GM19395 (cell line): Measurements from ENCODE around the gene MUCL3.
"Not testable (repeated sequence)": the region's sequence is repeated elsewhere in the genome, so short reads cannot be mapped to it uniquely, and the experiment has no call there.

ENCODE experiments used
- ATAC-seq: cut with Tn5 transposase; IDR thresholded peaks from one replicate; pipeline ENCODE4 v1.9.1; 2021; ENCODE audit warnings: mild to moderate bottlenecking, moderate library complexity; ENCODE audit not compliant: unreplicated experiment

The MUCL3 gene

GRCh38 chr6:30912746-30913520, 27.8 kb upstream of the MUCL3 start:
- no peak for ATAC-seq

- ATAC-seq: no peak
Measured at GRCh38 chr6:30913721-30914075, 27.1 kb upstream of the MUCL3 start.

GRCh38 chr6:30914076-30914853, 26.5 kb upstream of the MUCL3 start, which contains the start of gene VARS2:
Gene VARS2, plus strand, starts transcription at chr6:30914238. Its CDS starts 599 bp downstream, at chr6:30914837.
- peak; percentile 80 for ATAC-seq

GRCh38 chr6:30914854-30915590, 25.8 kb upstream of the MUCL3 start:
- no peak for ATAC-seq

GRCh38 chr6:30915591-30915946, 25.2 kb upstream of the MUCL3 start:
- no peak for ATAC-seq

GRCh38 chr6:30917041-30917440, 23.7 kb upstream of the MUCL3 start:
- ATAC-seq: no peak

- no peak for ATAC-seq
Measured at GRCh38 chr6:30917487-30917886, 23.3 kb upstream of the MUCL3 start.

- no peak for ATAC-seq
Measured at GRCh38 chr6:30918670-30919069, 22.1 kb upstream of the MUCL3 start.

- ATAC-seq: no peak
Measured at GRCh38 chr6:30922447-30922852, 18.3 kb upstream of the MUCL3 start.

GRCh38 chr6:30924040-30924627, 16.6 kb upstream of the MUCL3 start:
- ATAC-seq: not testable (repeated sequence)

GRCh38 chr6:30926644-30927043, 14.1 kb upstream of the MUCL3 start:
- ATAC-seq: no peak

GRCh38 chr6:30927080-30927479, 13.7 kb upstream of the MUCL3 start:
- not testable (repeated sequence) for ATAC-seq

- no peak for ATAC-seq
Measured at GRCh38 chr6:30928677-30929076, 12.1 kb upstream of the MUCL3 start.

- no peak for ATAC-seq
Measured at GRCh38 chr6:30930506-30930905, 10.3 kb upstream of the MUCL3 start.

GRCh38 chr6:30931272-30931671, 9.5 kb upstream of the MUCL3 start:
- no peak for ATAC-seq

- ATAC-seq: no peak
Measured at GRCh38 chr6:30931969-30932645, 8.7 kb upstream of the MUCL3 start, which contains the start of gene SFTA2. Gene SFTA2, minus strand, starts transcription at chr6:30932170. Its CDS starts 74 bp downstream, at chr6:30932096.

- no peak for ATAC-seq
Measured at GRCh38 chr6:30932665-30933365, 8.0 kb upstream of the MUCL3 start.

GRCh38 chr6:30935018-30935417, 5.8 kb upstream of the MUCL3 start:
- ATAC-seq: no peak

- ATAC-seq: no peak
Measured at GRCh38 chr6:30937265-30937664, 3.5 kb upstream of the MUCL3 start.

- ATAC-seq: no peak
Measured at GRCh38 chr6:30938730-30939129, 2.0 kb upstream of the MUCL3 start.
